K562 (cell line): ENCODE results near the gene SORCS2. TPM values are rescaled to one million over a fixed set of nuclear protein-coding genes. Genes with fewer than 3 reads are reported as not detected.

Experiments
- ATAC-seq: fragments of 200-7000 bp; cut with Tn5 transposase; 3 replicates; pipeline ENCODE4 v1.9.1; 2020; ENCODE audit warnings: moderate library complexity
- BruUV-seq: library from RNA; stranded (reverse); fragments of 400-500 nt; replicated peaks from 2 replicates; lab custom pipeline; 2021; lab: Mats Ljungman, UMichigan
- CTCF ChIA-PET: fragments of 300-600 bp; formaldehyde crosslinking; extraction: SDS; loops from one replicate; lab custom pipeline; 2021; ENCODE audit warnings: low intra/inter-chr PET ratio; lab: Yijun Ruan, JAX
- POLR2A ChIA-PET: fragments of 300-600, 350-650 bp; sonication (Branson Sonifier 250); formaldehyde crosslinking; extraction: SDS; loops from one replicate; lab custom pipeline; 2021; ENCODE audit warnings: antibody characterized with exemption, inconsistent platforms; lab: Yijun Ruan, JAX
- DNase-seq, 4 experiments: peaks; one replicate each; pipeline versions ENCODE4 v3.0.0 to v3.0.0-alpha.2; 2011 to 2018; ENCODE audit warnings: low spot score in 3 of 4, mixed read lengths in 3 of 4; ENCODE audit errors: extremely low read depth in 1 of 4
- FAIRE-seq: peaks from 2 replicates; lab custom pipeline; 2011; peaks lifted over from hg19 to GRCh38; lab: Jason Lieb, UNC
- H2AFZ ChIP-seq: 2 replicates; pipeline ENCODE4 v1.6.0; 2011; ENCODE audit warnings: low read depth, low read length, control low read depth, inconsistent platforms
- H3K27ac ChIP-seq: fragments of 200-600 bp; 3 replicates; pipeline ENCODE4 v1.8.0; 2011; ENCODE audit warnings: low read depth, mild to moderate bottlenecking, control low read depth, inconsistent platforms, low read length, moderate library complexity, mixed read lengths; ENCODE audit errors: extremely low read depth
- H3K27me3 ChIP-seq, 2 experiments: fragments of 300-600 bp in 1 of 2; 2 replicates in 1 of 2; 3 replicates in 1 of 2; pipeline versions ENCODE4 v1.6.0 to v1.8.0; 2011; ENCODE audit warnings: inconsistent platforms in 2 of 2, low read length in 2 of 2, mild to moderate bottlenecking in 1 of 2, mixed read lengths in 1 of 2, moderate library complexity in 1 of 2; ENCODE audit not compliant: control insufficient read depth in 2 of 2, insufficient read depth in 2 of 2
- H3K36me3 ChIP-seq: fragments of 300-600 bp; 3 replicates; pipeline ENCODE4 v1.8.0; 2011; ENCODE audit warnings: mild to moderate bottlenecking, low read length, inconsistent platforms; ENCODE audit not compliant: control insufficient read depth, insufficient read depth
- H3K4me1 ChIP-seq, 2 experiments: fragments of 200-600 bp in 1 of 2; replicated peaks in 1 of 2; 2 replicates in 1 of 2; 3 replicates in 1 of 2; pipeline versions ENCODE4 v1.5.1 to v1.8.0; 2011; ENCODE audit warnings: inconsistent platforms in 2 of 2, low read length in 2 of 2, mild to moderate bottlenecking in 1 of 2, mixed read lengths in 1 of 2, moderate library complexity in 1 of 2; ENCODE audit not compliant: control insufficient read depth in 2 of 2, insufficient read depth in 2 of 2
- H3K4me2 ChIP-seq: 2 replicates; pipeline ENCODE4 v1.6.1; 2011; ENCODE audit warnings: low read length, control low read depth, inconsistent platforms, mixed read lengths; ENCODE audit not compliant: insufficient read depth
- H3K4me3 ChIP-seq: fragments of 200-600 bp; sonication (generic), shearing (Covaris generic); 2 replicates; pipeline ENCODE4 v1.5.1; 2016; ENCODE audit warnings: control low read depth, inconsistent platforms
- H3K79me2 ChIP-seq: fragments of 200-600 bp; 3 replicates; pipeline ENCODE4 v1.8.0; 2011; ENCODE audit warnings: low read length, inconsistent platforms; ENCODE audit not compliant: control insufficient read depth, insufficient read depth
- H3K9ac ChIP-seq, 2 experiments: 2 replicates each; pipeline versions ENCODE4 v1.6.0 to v1.6.1; 2011; ENCODE audit warnings: low read depth in 2 of 2, low read length in 2 of 2, control low read depth in 1 of 2, inconsistent platforms in 1 of 2, mild to moderate bottlenecking in 1 of 2, mixed read lengths in 1 of 2; ENCODE audit not compliant: insufficient read depth in 1 of 2
- H3K9me1 ChIP-seq: one replicate; pipeline ENCODE4 v1.6.0; 2011; ENCODE audit warnings: inconsistent platforms, mild to moderate bottlenecking, low read length, moderate library complexity; ENCODE audit not compliant: control insufficient read depth, insufficient read depth
- H3K9me3 ChIP-seq: replicated peaks from 2 replicates; pipeline ENCODE4 v1.5.1; 2011; ENCODE audit warnings: low read depth, low read length, inconsistent platforms; ENCODE audit not compliant: control insufficient read depth, insufficient read depth
- H4K20me1 ChIP-seq: replicated peaks from 2 replicates; pipeline ENCODE4 v1.6.1; 2011; ENCODE audit warnings: low read length, inconsistent platforms, mixed read lengths; ENCODE audit not compliant: control insufficient read depth, insufficient read depth
- ATF7 ChIP-seq: fragments of 450-650 bp; IDR thresholded peaks from 2 replicates; pipeline ENCODE4 v1.7.1; 2014; ENCODE audit warnings: mild to moderate bottlenecking, moderate library complexity
- BRCA1 ChIP-seq, 2 experiments: fragments of 450-650 bp in 1 of 2; sonication (generic) in 1 of 2; formaldehyde crosslinking in 1 of 2; IDR thresholded peaks; 2 replicates each; pipeline versions ENCODE4 v1.5.0 to v1.6.1; 2017 to 2020; ENCODE audit warnings: mild to moderate bottlenecking in 1 of 2, missing genetic modification reagents in 1 of 2
- CEBPB ChIP-seq: fragments of 450-650 bp; IDR thresholded peaks from 2 replicates; pipeline ENCODE4 v1.6.1; 2016; ENCODE audit warnings: missing genetic modification characterization, missing compliant biosample characterization
- FOXP4 ChIP-seq: sonication (generic); formaldehyde crosslinking; IDR thresholded peaks from 2 replicates; pipeline ENCODE4 v1.8.0; 2022; ENCODE audit warnings: mild to moderate bottlenecking, missing genetic modification reagents, borderline replicate concordance
- GATA2 ChIP-seq: sonication (generic); formaldehyde crosslinking; IDR thresholded peaks from 2 replicates; pipeline ENCODE4 v1.4.0; 2020; ENCODE audit warnings: mild to moderate bottlenecking, missing genetic modification reagents
- GMEB1 ChIP-seq: fragments of 250-450 bp; sonication (Bioruptor Pico); IDR thresholded peaks from 2 replicates; pipeline ENCODE4 v1.4.0; 2020; ENCODE audit warnings: mild to moderate bottlenecking
- NELFE ChIP-seq: IDR thresholded peaks from 2 replicates; pipeline ENCODE4 v1.6.1; 2011; ENCODE audit warnings: mild to moderate bottlenecking; ENCODE audit not compliant: insufficient read depth, insufficient read length
- POLR2B ChIP-seq: fragments of 450-650 bp; IDR thresholded peaks from 2 replicates; pipeline ENCODE4 v1.6.1; 2018; ENCODE audit warnings: low read depth; ENCODE audit not compliant: partially characterized antibody
- PRMT5 ChIP-seq: sonication (generic); formaldehyde crosslinking; IDR thresholded peaks from 2 replicates; pipeline ENCODE4 v1.5.0; 2020; ENCODE audit warnings: missing genetic modification reagents
- PURB ChIP-seq: sonication (generic); formaldehyde crosslinking; IDR thresholded peaks from 2 replicates; pipeline ENCODE4 v1.9.0; 2021; ENCODE audit warnings: low read depth, mild to moderate bottlenecking, missing genetic modification reagents
- SMARCB1 ChIP-seq: IDR thresholded peaks from 2 replicates; pipeline ENCODE4 v1.6.1; 2011; ENCODE audit warnings: improper control_type of control experiment, low read depth; ENCODE audit not compliant: insufficient read length
- SPI1 ChIP-seq: IDR thresholded peaks from 2 replicates; pipeline ENCODE4 v1.6.1; 2011; ENCODE audit warnings: low read depth, low read length, control low read depth, borderline replicate concordance
- TBL1XR1 ChIP-seq, 2 experiments: IDR thresholded peaks; 2 replicates each; pipeline ENCODE4 v1.6.1; 2012; ENCODE audit warnings: improper control_type of control experiment in 2 of 2, low read length in 2 of 2, mild to moderate bottlenecking in 1 of 2
- ZBTB17 ChIP-seq: fragments of 450-650 bp; formaldehyde crosslinking; IDR thresholded peaks from 2 replicates; pipeline ENCODE4 v1.4.0; 2020; ENCODE audit warnings: mild to moderate bottlenecking
- ZNF12 ChIP-seq: sonication (generic); formaldehyde crosslinking; IDR thresholded peaks from 2 replicates; pipeline ENCODE4 v1.4.0; 2020; ENCODE audit warnings: mild to moderate bottlenecking, missing genetic modification reagents
- WGBS: fragments of 100-300 bp; shearing (Covaris generic); methylation state at CpG from one replicate; pipeline ENCODE4 v1.1.6; 2016; ENCODE audit warnings: low coverage, mixed read lengths; ENCODE audit not compliant: insufficient coverage; ENCODE audit errors: missing lambda C conversion rate; 5-methylcytosine and 5-hydroxymethylcytosine counted together
- in situ Hi-C: fragments of 300-500 bp; cut with MboI; formaldehyde crosslinking; loops from 4 replicates; pipeline ENCODE4 v1.15.0; 2018; ENCODE audit warnings: inconsistent platforms, mixed read lengths
- intact Hi-C: fragments of 100-400 bp; cut with micrococcal nuclease; formaldehyde crosslinking; loops from 2 replicates; pipeline ENCODE4 v1.14.2; 2022
- polyA plus RNA-seq, 8 experiments: library from polyadenylated mRNA; depleted of rRNA in 4 of 8; stranded (reverse) in 5 of 8; unstranded in 3 of 8; fragments of >200 nt; fragmentation: Nextera tagmentation in 2 of 8; fragmentation: Illumina TruSeq in 1 of 8; extraction: Ambion mirVana in 2 of 8; extraction: Trizol in 1 of 8; gene quantifications; 2 replicates each; pipeline versions ENCODE4 v1.2.1 to v1.2.3, GENCODE V29; 2011 to 2014; ENCODE audit warnings: inconsistent platforms in 1 of 8, missing spikeins in 1 of 8
- total RNA-seq, 7 experiments: library from RNA; depleted of rRNA in 6 of 7; stranded (reverse); fragments of >200 nt in 6 of 7; fragmentation: Illumina TruSeq in 2 of 7; extraction: Trizol in 2 of 7; gene quantifications; 2 replicates each; pipeline versions ENCODE4 v1.2.1 to v1.2.3, GENCODE V29; 2011 to 2021; ENCODE audit warnings: low replicate concordance in 1 of 7
- TF ChIP-seq, protein P1 (sequence below), 2 experiments: IDR thresholded peaks in 1 of 2; conservative IDR thresholded peaks in 1 of 2; 2 replicates each; pipeline ENCODE4 v1.6.1; 2016; ENCODE audit warnings: low read depth in 2 of 2, mild to moderate bottlenecking in 1 of 2, missing compliant biosample characterization in 1 of 2, missing genetic modification characterization in 1 of 2, moderate library complexity in 1 of 2

Gene SORCS2
- total and polyA plus RNA-seq, 9 of the 15 experiments (the other 6 are each of a cell fraction or from before 2014, with no cell fraction given): not detected

DNA sequence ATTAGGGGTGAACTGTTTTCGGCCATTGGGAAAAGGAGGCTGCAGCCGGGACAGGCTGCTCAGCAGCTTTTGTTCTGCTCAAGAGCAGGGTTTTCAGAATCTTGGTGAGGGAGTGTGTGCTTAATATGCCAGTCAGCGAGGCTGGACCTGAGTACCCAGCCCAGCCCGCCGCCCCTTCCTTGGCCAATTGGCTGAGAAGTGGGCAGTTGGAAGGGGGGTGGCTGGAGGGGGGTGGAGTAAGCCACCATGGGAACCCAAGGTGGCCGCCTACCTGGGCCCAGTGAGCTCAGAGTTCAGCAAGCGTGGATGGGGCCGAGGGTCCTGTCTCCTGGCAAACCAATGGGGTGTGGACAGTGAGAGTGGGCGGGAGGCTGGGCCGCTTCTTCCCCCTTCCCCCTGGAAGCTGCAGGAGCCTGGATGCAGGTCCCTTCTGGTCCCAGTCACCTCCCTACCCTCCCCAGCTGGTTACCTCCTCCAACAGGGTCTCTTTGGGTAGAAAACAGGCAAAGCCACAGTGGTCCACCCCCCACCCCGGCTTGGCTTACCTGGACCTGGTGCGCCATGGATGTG is 52.5 kb downstream of the SORCS2 start:
- Histone ChIP-seq H3K9me3 (no peaks in the 10 kb centered on the region), H3K4me1 (no peaks in the 10 kb centered on the region), H3K79me2 (no peaks in the 10 kb centered on the region), H3K9ac (no peak overlapping the region), H3K4me3 (no peak overlapping the region), H3K4me2 (no peak overlapping the region), H3K36me3 (no peaks in the 10 kb centered on the region), H3K9me1 (no peaks in the 10 kb centered on the region), H3K27ac (no peak overlapping the region), H3K27me3 (peaks cover 0 to 74% of the 10 kb centered on the region in 2 experiments; a peak in 3 of 5 replicates), H4K20me1 (peaks cover 12% of the 10 kb centered on the region; the same call in 1 of the 2 replicates), H2AFZ (no peak overlapping the region)
- POLR2A ChIA-PET: interaction anchor here (0.6 kb wide), 2 partner anchors 109 to 301 kb away, joined by 3 to 4 read pairs; no protein-coding TSS in a partner anchor
- FAIRE-seq (no peak), DNase-seq (no peak), ATAC-seq (no peak)
- no TSS peak for BruUV-seq
- intact Hi-C loops: no loop called here
- CTCF ChIA-PET: no interaction called here
- in situ Hi-C loops: no loop called here
- 0% methylated on average over 8 of the region's 12 CpGs for WGBS
- TF ChIP-seq GMEB1 (CRISPR knock-in tag) (no peak), GATA2 (CRISPR knock-in tag) (no peak), ZNF12 (CRISPR knock-in tag) (no peak), CEBPB (tag) (no peak), PRMT5 (CRISPR knock-in tag) (no peak), POLR2B (no peak), SMARCB1 (no peak), SPI1 (no peak), NELFE (no peak), TBL1XR1 (IDR thresholded peaks at IDR 0.05; ENCODE audit: low read length in 2 of 2) (no peak), FOXP4 (no peak), PURB (CRISPR knock-in tag) (no peak), BRCA1 (IDR thresholded peaks at IDR 0.05) (no peak), BRCA1 (CRISPR knock-in tag; IDR thresholded peaks at IDR 0.05) (no peak), ZBTB17 (no peak), ATF7 (no peak)
- TF ChIP-seq, protein P1, sequence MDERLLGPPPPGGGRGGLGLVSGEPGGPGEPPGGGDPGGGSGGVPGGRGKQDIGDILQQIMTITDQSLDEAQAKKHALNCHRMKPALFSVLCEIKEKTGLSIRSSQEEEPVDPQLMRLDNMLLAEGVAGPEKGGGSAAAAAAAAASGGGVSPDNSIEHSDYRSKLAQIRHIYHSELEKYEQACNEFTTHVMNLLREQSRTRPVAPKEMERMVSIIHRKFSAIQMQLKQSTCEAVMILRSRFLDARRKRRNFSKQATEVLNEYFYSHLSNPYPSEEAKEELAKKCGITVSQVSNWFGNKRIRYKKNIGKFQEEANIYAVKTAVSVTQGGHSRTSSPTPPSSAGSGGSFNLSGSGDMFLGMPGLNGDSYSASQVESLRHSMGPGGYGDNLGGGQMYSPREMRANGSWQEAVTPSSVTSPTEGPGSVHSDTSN (CRISPR knock-in tag; IDR thresholded peaks at IDR 0.05; ENCODE audit: low read depth): no peak
- TF ChIP-seq, protein P1 (tag; conservative IDR thresholded peaks at IDR 0.05; ENCODE audit: low read depth): no peak
